Stimulated activated CD4-positive, alpha-beta T cell treated with anti-CD3 and anti-CD28 coated beads, TNF-alpha, amount 100 ng/mL, for 1 hour (primary cell): ENCODE results near the gene OTUD1.
"Not testable (repeated sequence)": the region's sequence is repeated elsewhere in the genome, so short reads cannot be mapped to it uniquely, and the experiment has no call there.

Source experiments
- DNase-seq, 3 donors: peaks; one replicate each; pipeline ENCODE4 v3.0.0-alpha.2; 2020; ENCODE audit warnings: low read depth in 3 of 3, low spot score in 1 of 3

OTUD1 gene, protein sequence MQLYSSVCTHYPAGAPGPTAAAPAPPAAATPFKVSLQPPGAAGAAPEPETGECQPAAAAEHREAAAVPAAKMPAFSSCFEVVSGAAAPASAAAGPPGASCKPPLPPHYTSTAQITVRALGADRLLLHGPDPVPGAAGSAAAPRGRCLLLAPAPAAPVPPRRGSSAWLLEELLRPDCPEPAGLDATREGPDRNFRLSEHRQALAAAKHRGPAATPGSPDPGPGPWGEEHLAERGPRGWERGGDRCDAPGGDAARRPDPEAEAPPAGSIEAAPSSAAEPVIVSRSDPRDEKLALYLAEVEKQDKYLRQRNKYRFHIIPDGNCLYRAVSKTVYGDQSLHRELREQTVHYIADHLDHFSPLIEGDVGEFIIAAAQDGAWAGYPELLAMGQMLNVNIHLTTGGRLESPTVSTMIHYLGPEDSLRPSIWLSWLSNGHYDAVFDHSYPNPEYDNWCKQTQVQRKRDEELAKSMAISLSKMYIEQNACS

DNA sequence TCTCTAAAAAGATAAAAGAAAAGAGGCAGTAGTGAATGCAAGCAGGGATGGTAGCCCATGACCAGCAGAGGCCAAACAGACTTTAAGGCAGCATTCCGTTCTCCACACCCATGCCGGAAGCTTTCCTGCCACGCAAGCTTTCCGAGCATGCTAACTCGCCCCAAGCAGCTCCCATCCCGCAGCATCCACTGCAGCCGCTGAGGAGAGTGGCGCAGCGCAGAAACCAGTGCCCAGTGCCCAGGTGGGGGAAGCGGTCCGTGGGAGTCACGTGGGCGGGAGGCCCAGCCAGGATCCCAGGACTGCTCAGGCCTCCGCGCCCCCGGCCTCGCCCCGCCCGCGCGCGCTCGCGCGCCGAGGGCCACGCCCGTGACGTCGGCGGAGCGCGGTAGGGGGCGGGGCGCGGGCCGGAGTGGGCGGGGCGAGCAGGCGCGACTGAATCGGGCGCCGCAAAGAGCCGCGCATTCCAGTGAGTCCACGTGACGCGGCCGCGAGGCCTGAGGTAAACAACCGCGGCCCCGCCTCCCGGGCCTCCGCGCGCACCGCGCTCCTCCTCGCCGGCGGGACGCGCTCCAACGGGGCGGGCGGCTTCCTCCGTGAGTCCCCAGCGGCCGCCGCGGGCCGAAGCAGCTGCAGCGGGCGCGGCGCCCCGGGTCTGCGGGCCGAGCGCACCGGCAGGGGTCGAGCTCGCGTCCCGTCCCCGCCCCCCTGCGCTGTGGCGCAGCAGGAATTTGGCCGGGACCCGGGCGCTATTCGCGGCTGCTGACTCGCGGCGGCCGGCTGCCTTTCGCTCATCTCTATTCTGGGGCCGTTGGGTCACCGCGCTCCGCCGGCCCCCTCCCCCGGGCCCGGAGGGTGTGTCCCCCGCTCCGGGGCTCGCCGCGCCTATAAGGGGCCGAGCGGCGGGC lies at the start of gene OTUD1:
TSS of gene OTUD1 (plus strand) at position 529 of the 905 bp plus-strand sequence. CDS start 383 bp downstream, outside the sequence.
- DNase-seq, result peak; percentile 85 to 96 (median 85)

DNA sequence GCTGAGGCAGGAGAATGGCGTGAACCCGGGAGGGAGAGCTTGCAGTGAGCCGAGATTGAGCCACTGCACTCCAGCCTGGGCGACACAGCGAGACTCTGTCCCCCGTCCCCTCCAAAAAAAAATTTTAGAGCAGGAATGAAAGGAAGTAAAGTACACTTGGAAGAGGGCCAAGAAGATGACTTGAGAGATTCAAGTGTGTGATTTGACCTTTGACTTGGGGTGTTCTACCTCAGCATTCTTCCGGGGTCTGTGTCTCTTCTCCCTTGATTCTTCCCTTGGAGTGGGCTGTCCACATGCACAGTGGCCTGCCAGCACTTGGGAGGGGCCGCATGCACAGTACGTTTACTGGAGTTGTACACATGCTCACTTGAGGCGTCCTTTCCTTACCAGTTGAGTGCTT lies 48.5 kb upstream of the OTUD1 start:
- DNase-seq, result not testable (repeated sequence)

DNA sequence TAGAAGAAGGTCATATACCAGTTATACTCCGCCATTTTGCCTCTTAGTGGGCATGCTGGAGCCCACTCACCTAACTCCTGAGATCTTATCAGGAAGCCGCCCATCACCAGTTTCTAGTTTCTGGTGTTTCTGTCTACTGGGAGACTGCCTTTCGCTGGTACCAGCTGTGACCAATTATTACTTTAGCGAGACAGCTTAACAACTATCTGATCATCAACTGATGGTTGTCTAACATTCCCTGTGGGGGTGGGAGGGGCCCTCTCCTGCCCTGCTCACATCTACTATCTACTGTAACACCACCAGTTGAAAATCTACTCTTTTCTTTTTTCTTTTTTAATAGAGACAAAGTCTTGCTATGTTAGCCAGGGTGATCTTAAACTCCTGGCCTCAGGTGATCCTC lies 48.1 kb upstream of the OTUD1 start:
- no peak for DNase-seq

DNA sequence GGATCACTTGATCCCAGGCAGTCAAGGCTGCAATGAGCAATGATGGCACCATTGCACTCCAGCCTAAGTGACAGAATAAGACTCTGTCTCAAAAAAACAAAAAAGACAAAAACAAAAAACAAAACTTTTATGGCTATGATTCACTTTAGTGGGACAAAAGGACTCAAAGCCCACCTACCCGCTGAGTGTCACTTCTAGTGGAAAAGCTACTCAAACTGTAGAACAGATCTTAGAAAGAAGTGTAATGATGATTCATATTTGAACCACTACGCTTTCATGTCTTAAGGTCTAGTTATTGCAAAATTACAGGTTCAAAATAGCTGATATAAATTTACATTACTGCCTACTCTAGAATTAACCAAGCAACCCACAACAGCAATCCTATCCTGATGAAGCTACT lies 47.1 kb upstream of the OTUD1 start:
- no peak for DNase-seq

DNA sequence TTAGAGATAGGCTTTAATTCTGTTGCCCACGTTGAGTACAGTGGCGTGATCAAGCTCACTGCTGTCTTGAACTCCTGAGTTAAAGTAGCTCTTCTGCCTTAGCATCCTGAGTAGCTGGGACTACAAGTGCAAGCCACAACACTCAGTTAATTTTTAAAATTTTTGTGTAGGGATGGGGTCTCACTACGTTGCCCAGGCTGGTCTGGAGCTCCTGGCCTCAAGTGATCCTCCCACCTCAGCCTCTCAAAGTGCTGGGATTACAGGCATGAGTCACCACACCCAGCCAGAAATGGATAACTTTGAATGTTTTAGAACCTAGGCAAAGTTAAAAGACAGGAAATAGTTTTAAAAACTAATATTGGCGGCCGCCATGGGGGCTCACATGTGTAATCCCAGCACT lies 43.9 kb upstream of the OTUD1 start:
- DNase-seq, result no peak

DNA sequence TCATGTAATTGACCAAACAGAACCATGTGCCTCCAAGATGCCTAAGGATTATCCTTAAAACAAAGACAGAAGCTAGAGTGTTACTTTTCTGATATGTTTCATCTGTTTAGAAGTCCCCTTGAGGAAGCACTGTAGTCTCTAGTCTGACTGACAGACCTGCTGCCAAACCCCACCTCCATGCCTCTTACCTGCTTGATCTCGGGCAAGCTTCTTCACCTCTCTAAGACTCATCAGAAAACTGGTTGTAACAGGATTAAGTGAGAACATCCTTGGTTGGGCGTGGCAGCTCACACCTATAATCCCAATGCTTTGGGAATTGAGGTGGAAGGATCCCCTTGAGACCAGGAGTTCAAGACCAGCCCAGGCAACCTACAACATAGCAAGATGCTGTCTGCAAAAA lies 42.2 kb upstream of the OTUD1 start:
- DNase-seq, result no peak

DNA sequence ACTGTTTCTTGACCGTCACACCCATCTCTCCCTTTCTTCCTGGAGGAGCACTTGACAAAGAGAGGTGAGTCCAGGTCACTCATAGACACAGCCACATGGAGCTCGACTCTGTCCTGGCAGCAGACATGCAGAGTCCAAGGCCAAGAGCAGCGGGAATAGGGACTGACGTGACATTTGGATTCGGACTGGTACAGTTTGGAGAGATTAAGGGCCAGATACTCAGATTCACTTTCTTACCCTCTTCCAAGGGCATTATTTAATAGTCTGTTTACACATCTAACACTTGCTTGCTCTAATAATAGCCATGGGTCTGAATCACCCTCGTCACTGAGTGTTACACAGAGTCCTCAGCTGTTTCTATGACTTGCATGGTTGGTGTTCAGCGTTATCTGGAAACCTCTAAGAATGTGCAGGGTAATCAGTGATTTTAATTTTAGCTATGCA lies 39.2 kb upstream of the OTUD1 start:
- DNase-seq, result no peak

DNA sequence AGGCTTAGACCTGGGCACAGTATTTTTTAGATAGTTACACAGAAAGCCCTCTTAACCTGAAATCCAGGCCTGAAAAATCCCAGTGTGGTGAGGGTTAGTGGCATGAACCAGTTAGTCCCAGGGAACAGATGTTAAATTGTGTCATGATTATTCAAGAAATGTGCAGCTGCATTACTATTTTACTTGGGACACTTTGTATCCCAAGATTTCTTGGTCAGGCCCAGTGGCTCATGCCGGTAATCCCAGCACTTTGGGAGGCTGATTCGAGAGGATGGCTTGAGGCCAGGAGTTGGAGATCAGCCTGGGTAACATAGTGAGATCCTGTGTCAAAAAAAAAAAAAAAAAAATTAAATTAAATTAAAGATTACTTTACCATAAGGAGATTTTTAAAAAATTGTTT lies 36.0 kb upstream of the OTUD1 start:
- DNase-seq, result no peak

DNA sequence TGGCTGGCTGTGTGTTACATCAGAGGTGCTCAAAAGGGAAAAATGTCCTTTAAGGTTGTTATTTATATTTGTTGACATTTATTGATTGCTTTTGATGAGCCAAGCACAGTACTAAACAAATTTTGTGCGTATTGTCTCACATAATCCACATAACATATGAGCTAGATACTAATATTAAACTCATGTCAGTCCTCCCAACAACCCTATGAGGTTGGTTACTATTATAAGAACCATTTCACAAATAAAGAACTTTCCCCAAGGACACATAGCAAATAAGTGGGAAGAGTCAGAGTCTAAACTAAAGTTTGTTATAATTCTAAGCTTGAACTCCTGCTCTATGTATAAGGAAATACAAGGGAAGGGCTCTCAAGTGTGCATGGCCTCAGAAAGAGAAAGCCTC lies 35.6 kb upstream of the OTUD1 start:
- no peak for DNase-seq

DNA sequence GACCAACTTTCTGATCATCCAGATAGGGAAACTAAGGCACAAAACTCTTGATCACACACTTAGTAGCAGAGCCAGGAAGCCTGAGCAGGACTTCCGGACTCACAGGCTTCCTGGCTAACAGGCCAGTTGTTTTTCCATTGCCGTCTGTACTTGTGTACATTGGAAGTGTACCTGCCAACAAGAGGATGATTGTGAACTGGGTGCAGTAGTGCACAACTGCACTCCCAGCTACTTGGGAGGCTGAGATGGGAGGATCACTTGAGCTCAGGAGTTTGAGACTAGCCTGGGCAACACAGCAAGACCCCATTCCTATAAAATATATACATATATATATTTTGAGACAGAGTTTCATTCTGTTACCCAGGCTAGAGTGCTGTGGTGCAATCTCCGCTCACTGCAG lies 35.2 kb upstream of the OTUD1 start:
- no peak for DNase-seq

DNA sequence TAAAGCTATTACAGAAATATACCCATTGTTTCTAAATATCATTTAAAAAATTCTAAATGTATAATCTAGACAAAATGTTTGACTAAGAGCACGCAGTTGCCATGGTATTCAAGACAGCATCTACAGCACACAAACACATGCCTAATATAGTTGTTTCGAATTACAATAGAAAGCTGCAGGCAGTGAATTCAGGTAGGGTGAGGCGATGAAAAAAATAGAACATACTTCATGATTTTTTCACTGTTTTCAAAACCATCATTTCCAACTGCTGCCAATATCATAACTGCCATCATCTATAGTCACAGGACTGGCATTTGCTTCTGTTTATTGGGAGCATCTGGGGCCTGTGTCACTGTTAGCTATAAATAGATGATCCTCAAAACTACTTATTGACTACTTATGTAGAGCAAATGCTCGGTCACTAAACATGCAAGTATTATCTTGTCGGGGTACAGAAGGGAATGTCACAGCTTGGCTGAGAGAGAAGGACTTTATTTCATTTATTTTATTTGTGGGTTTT lies 34.4 kb upstream of the OTUD1 start:
- no peak for DNase-seq

DNA sequence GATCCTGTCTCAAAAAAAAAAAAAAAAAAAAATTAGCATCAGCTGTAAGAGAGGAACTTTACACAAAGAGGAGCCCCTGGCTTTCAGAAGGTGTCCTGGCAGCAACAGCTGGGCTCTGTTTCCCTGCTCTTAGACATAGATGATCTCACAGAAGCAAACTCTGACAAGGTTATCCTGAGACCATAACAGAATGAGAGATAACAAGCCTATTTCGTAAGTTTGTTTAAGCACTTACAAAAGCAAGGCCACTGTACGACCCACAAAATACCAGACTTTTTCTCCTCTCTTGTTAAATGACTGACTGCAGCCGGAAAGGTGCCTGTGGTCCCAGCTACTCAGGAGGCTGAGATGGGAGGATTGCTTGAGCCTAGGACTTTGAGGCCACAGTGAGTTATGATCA lies 33.3 kb upstream of the OTUD1 start:
- no peak for DNase-seq

DNA sequence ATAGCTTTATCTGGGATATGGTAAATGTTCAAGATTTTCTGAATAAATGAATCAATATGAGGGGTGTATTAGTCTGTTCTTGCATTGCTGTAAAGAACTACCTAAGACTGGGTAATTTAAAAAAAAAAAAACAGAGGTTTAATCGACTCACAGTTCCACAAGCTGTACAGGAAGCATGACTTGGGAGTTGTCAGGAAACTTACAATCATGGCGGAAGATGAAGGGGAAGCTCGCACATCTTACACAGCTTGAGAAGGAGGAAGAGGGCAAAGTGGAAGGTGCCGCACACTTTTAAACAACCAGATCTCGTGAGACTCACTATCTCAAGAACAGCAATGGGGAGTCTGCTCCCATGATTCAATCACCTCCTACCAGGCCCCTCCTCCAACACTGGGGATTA lies 32.5 kb upstream of the OTUD1 start:
- DNase-seq, result no peak

DNA sequence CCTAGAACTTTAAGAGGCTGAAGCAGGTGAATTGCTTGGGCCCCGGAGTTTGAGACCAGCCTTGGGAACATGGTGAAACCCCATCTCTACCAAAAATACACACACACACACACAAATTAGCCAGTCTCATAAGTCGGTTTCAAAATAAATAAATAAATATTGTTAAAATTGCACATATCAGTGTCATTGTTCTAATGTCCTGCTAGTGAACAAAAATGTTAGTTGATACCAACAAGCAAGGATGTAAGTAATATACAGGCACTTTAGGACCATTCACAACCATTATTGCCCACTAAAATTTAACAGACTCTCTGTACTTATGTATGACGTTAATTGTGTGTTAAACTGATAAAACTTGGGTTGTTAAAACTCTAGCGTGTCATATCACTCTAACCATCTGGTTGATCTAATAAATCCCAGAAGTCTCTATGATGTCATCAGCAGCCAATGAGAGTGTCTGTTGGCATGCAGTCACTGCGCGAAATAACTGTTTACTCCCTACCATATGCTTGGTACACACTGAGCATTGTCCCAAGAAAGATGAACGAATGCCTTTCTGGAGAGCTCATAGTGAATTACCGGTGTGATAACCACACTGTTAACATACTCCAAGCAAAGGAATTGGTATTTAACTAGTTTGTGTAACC lies 30.4 kb upstream of the OTUD1 start:
- no peak for DNase-seq

DNA sequence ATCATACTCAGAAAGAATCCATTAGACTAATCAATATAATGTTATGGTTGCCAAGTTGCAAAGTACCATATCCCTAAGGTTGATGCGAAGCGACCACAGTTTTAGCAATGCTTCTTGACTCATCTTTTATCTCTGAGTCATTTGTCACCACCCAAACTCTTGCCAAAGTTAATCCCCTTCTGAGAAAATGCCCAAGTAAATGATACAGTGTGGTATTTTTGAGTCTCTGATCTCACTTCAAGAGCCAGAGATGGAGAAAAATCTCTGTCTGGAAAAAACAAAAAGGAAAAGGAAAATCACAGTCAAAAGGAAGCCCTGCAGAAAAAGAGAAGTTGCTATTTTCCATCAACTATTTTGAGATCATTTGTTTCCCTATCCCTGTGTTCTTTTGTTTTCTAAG lies 26.7 kb upstream of the OTUD1 start:
- DNase-seq, result no peak

DNA sequence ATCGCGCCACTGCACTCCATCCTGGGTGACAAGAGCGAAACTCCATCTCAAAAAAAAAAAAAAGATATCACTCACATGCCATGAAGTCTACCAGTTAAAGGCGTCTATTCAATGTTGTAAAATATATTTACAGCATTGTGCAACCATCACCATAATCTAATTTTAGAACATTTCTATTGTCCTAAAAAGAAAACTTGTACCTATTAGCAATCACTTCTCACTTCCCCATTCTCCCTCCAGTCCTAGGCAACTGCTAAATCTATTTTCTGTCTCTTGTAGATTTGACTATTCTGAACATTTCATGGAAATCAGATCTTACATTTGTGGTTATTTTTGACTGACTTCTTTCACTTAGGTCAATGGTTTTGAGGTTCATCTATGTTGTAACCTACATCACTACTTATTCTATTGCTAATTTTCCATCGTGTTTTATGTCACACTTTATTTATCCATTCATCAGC lies 25.2 kb upstream of the OTUD1 start:
- DNase-seq, result no peak

DNA sequence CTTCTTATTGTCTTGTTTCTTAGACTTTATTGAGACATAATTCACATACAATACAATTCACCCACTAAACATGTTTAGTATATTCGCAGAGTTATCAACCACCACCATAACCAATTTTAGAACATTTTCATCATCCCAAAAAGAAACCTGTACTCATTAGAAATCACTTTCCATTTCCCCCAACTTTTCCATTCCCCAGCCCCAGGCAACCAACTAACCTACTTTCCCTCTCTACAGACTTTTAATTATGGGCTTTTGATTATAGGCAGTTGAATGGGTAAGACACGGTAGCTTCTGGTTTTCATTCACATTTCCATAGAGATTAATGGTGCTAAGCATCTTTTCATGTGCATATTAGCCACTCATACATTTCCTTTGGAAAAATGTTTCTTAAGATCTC lies 24.2 kb upstream of the OTUD1 start:
- DNase-seq, result no peak

DNA sequence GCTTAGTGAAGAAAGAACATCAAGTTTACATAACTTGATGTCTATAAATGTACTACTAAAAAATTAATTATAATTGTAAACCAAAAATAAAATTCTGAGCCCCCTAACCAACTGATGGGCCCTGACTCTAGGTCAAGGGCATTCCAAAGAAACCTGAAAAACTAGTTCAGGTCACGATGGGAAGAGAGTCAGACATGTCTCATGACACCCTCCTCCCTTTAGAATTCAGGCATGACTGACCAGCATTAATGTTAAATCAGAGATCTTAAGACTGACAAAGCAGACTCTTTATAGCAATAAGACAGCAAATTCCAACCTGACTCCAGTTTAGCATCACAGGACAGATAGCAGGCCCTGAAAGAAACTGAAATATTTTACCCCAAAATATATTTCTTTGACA lies 21.6 kb upstream of the OTUD1 start:
- no peak for DNase-seq

DNA sequence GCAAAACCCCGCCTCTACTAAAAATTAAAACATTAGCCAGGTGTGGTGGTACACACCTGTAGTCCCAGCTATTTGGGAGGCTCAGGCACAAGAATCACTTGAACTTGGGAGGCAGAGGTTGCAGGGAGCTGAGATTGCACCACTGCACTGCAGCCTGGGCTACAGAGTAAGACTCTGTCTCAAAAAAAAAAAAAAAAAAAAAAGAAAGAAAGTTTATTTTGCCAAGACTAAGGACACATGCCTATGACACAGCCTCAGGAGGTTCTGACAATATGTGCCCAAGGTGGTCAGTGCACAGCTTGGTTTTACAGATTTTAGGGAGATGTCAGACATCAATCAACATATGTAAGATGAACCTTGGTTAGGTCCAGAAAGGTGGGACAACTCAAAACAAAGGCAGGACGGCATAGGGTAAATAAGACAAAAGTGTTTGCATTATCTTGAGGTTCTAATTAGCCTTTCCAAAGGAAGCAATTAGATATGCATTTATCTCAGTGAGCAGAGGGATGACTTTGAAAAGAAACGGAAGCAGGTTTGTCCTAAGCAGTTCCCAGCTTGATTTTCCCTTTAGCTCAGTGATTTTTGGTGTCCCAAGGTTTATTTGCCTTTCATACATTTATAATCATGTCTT lies 20.7 kb upstream of the OTUD1 start:
- no peak for DNase-seq

DNA sequence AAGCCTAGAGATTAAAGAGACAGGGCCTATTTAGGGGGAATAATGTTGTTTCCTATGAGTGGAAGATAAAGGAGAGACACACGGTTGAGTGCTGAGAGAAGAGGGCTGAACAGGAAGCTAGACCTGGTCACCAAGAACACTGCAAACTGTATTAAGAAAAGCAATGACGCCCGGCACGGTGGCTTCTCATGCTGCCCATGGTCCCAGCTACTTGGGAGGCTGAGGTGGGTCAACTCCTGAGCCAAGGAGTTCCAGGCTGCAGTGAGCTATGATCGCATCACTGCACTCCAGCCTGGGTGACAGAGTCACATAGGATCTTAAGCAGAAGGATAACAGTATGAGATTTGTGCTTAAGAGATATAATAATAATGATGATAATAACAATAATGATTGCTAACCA lies 19.7 kb upstream of the OTUD1 start:
- DNase-seq, result no peak
